Stimulated activated CD4-positive, alpha-beta T cell treated with anti-CD3 and anti-CD28 coated beads, Interleukin-15, amount 100 ng/mL, for 48 hours (primary cell): ENCODE data around the gene EYA3.

ENCODE experiments used
- DNase-seq, 2 donors: peaks; one replicate each; pipeline ENCODE4 v3.0.0-alpha.2; 2020; ENCODE audit warnings: low read depth in 2 of 2

EYA3 gene, protein sequence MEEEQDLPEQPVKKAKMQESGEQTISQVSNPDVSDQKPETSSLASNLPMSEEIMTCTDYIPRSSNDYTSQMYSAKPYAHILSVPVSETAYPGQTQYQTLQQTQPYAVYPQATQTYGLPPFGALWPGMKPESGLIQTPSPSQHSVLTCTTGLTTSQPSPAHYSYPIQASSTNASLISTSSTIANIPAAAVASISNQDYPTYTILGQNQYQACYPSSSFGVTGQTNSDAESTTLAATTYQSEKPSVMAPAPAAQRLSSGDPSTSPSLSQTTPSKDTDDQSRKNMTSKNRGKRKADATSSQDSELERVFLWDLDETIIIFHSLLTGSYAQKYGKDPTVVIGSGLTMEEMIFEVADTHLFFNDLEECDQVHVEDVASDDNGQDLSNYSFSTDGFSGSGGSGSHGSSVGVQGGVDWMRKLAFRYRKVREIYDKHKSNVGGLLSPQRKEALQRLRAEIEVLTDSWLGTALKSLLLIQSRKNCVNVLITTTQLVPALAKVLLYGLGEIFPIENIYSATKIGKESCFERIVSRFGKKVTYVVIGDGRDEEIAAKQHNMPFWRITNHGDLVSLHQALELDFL

DNA sequence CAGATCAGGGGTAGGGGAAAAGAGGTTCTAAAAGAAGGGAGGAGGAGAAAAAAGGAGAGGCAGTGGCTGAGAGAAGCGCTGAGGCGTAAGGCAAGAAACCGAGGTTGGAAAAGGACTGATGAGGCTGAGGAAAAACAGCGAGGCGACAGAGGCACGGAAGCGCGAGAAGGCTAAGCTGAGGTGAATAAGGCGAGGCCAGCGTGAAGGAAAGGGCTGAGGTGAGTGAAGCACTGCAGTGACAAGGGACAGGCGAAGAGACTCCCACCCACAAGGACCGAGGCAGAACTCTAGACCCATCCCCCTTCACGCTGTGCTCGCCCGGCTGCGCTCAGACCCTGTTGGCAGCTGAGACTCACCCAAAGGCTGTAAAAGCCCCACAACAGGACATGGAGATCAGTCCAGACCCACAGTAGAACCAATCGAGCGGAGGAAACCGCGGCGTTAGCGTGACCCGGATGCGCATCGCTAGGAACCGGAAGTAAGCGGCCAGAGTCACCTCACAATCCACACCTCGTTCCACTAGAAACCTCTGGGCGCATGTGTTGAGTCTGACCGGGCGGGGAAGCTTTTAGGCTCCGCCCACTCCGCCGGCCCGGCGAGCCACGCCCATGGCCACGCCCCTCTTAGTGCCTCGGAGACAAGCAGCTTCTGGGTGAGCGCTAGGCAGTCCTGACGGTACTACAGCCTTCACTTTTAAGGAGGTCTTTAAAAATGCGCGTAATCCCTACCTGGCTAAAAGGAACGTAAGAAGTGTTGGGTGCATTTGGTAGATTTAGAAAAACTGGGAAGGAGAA is at the start of gene EYA3:
EYA3 (minus strand) TSS at position 443 of the 794 bp plus-strand sequence. CDS start 30,584 bp downstream, outside the sequence.
- DNase-seq: peak; percentile 98 to 99

DNA sequence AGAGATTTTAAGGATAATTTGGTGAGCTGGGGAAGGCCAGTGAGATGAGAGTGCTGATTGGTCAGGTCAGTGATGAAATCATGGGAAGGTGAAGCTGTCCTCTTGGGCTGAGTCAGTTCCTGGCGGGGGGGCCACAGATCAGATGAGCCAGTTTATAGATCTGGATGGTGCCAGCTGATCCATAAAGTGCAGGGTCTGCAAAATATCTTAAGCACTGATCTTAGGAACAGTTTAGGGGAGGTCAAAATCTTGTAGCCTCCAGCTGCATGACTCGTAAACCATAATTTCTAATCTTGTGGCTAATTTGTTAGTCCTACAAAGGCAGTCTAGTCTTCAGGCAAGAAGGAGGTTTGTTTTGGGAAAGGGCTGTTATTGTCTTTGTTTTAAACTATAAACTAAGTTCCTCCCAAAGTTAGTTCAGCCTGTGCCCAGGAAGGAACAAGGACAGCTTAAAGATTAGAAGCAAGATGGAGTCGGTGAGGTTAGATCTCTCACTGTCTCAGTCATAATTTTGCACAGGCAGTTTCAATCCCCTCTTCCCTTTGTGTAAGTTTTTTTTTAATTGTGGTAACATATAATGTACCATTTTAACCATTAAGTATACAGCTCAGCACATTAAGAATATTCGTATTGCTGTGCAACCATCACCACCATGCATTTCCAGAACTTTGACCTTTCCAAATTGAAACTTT is 48.7 kb upstream of the EYA3 start:
- no peak for DNase-seq

DNA sequence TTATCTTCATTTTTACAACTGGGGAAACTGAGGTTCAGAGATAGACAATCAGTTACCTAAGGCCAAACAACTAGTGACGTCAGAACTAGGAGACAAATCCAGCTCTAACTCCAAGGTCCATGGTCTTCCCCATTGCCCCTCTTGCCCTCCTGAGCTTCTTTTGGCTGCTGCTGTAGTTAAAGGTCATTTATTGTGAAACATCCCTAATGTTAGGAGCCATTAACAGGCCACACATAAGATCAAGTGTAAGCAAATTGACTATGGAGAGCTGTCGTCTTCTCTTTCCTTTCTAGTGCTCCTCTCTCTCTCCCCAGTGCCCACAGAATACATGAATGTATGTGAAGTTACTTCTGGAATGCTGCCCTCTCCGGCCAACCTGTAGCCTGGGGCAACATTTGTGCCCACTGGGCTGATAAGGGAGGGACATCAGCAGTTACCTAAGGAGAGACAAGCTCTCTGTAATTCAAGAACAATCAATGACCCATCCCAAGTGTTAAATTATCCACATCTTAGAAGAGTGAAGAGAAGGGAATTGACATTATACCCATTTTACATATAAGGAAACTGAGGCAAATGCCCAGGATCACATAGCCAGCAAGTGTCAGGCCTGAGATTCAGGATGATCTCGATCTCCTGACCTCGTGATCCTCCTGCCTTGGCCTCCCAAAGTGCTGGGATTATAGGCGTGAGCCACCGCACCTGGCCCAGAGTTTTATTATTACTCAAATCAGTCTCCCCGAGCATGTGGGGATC is 47.9 kb upstream of the EYA3 start:
- DNase-seq: no peak

DNA sequence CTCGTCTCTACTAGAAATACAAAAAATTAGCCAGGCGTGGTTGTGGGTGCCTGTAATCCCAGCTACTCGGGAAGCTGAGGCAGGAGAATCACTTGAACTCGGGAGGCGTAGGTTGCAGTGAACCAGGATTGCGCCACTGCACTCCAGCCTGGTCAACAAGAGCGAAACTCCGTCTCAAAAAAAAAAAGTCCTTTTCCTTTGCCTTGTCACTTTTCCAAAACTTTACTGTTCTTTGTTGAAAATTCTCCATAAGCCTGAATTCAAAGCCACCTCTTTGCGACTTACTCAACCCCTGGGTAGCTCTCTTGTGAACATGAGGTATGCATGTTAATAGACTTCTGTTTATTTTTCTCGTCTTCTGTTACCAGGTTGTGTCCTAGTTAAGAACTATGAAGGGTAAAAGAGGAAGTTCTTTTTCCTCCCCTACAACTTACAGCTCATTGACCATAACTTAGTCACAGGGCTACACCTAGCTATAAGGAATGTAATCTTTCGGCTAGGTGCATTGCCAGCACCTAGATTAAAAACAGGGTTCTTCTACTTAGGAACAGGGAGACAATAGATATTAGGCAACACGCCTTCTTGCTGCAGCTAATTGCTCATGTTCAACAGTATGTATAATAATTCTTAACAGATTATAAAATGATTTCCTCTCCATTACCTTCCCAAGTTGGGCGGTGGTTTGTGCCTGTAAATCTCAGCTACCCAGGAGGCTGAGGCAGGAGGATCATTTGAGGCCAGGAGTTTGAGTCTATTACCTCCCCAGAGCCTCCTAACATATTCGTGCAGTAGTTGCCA is 47.2 kb upstream of the EYA3 start:
- no peak for DNase-seq

DNA sequence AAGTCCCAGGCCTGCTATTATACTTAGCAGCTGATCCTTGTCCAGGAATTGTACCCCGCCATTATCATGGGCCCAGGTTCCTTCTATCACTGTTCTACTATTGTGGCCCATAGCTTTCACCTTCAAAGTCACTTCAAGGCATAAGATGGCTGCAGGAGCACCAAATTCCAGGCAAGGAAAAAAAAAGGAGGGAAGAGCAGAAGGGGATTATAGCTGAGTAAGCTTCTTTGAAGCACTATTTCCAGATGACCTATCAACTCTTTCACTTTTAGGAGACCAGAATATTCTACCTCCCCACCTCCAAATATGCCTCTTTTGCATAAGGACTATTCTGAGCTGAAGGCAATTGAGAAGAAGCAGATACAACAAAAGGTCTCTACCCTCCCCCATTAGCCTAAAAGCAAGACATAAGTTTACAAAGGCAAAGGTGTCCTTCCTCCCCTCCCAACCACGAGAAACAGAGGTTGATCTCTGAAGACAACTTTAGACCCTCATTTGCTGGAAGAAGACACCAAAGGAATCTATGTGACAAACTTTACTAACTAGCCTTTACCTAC is 46.3 kb upstream of the EYA3 start:
- DNase-seq: no peak

DNA sequence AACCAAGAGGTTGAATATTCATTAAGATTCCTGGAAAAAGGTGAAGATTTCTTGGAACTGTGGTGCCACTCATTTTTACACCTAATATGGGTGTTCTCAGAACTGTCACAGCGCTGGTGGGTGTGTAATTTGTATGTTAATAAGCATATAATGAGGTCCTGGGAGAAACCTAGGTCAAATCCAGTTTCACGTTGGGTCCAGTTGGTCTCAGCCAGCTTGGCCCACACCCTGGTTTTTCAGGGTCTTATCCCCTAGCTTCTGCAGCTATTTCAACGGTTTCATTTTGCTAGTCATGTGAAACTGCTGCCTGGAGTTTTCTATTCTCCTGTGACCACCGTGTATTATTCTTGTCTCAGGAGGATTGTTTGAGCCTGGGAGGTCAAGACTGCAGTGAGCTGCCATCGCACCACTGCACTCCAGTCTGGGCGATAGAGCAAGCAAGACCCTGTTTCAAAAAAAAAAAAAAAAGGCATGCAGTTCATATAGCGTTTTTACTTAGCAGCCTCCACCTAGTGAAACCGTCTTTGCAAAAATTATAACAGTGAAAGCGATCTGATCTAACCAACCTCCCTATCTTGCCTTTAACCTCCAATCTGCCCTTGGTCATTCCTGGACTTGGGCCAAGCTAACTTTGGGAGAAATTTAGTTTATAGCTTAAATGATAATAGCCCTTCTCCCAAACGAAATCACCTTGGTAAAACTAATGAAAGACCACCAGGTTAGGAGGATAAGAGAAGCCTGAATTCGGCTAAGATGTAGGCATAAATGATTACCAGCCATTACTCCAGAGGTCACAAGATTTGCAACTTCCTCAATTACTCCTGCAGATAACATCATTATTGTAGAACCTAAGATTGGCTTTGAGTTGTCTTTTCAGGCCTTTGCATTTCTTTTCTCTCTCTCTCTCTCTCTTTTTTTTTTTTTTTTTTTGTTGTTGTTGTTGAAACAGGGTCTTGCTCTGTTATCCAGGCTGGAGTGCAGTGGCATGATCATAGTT is 44.1 kb upstream of the EYA3 start:
- no peak for DNase-seq

DNA sequence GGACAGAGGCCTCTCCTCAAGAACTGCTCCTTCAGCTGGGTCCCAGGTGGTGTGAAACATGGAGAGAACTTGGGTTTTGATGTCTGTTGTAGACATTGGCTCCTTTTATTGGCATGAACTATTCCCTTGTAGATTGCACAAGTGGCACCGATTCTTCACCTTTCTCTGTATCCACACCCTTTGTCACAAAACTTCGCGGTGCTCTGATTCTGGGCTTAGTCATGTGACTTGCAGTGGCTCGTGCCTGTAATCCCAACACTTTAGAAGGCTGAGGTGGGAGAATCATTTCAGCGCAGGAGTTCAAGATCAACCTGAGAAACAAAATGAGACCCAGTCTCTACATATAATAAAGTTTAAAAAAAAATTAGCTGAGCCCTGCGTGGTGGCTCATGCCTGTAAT is 42.5 kb upstream of the EYA3 start:
- no peak for DNase-seq

DNA sequence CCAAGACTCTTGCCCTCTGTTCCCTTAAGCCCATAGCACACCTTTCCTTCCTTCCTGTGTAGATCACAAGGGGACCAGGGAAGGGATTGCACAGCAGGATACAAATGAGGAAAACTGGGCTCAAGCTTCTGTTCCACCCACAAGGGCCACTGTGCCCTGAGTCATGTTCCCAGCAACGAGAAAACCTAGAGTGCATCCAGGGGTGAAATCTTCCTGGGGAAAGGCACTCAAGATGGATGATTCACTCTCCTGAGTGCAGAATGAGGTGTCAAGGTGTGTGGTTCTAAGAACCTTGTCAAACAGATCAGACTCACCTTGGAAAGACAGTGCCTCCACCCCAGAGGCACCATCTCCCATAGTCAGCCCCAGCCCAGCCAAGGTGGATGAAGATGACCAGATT is 40.7 kb upstream of the EYA3 start:
- DNase-seq: no peak

DNA sequence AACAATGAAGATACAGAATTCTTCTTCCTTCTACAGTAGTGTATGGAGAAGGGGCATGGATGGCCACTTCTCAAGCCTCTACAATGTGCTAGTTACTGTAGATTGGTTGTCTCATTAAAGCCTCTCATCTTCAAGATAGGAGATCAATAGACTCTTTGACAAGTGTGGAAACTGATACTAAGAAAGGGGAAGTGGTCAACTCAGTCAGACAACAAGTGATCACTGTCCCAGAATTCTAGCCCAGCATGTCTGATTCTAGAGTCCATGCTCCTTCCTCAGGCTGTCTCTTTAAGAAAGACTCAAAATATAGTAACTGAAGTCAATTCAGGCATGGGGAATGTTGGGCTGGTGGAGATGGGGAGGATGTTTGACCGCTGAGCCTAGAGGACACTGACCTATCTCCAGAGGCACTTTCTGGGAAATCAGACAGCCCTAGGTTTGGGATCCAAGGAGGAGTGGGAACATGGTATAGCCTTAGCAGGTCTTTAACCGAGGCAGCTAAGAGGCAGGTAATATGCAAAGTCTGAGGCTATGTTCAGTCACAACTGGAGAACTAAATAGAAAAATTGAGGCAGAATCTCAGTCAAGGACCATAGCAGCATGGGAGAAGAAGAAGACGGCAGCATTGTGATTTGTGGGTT is 39.3 kb upstream of the EYA3 start:
- DNase-seq: no peak

DNA sequence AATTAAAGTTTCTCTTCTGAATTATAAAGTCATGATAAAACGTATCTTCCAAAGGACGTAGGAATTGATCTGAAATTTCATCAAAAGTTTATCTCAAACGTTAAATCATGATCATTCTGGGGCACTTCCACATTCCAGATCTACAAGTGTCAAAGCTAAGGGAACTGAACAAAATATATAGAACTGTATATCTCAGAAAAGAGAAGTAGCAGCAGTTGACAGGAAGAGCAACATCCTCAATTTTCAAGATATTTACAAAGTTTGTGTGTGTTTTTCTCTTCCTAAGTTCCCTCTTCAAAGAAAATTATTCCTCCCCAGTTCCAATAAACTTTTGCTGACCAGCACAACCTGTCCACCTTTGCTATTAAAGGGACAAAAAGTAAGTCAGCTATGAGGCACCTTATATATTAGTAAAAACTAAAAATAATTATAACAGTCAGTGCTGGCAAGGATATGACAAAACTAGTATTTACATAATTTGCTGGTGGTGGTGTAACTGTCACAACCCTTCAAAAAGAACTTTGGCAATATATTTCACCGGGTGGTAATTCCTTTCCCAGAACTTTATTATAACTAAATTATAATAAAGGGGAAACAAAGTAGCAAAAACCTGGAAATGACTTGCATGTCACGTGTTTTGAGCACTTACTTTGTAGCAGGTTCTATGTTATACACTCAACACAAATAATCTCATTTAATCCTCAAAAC is 38.5 kb upstream of the EYA3 start:
- no peak for DNase-seq

DNA sequence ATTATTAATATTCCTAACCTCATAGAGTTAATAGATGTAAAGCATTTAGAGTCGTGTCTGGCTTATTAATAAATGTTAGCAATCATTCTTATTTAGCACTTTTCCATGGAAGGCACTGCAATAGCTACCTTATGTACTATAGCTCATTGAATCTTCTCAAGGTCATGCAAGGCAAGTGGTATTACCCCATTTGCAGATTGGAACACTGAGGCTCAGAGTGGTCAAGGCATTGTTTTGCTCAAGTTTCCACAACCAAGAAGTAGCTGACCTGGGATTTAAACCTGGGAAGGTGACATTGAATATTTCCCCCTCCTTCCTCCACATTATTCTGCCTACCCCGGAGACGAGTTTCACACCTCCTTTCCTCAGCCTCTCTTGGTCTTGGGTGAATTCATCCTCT is 37.8 kb upstream of the EYA3 start:
- DNase-seq: no peak

DNA sequence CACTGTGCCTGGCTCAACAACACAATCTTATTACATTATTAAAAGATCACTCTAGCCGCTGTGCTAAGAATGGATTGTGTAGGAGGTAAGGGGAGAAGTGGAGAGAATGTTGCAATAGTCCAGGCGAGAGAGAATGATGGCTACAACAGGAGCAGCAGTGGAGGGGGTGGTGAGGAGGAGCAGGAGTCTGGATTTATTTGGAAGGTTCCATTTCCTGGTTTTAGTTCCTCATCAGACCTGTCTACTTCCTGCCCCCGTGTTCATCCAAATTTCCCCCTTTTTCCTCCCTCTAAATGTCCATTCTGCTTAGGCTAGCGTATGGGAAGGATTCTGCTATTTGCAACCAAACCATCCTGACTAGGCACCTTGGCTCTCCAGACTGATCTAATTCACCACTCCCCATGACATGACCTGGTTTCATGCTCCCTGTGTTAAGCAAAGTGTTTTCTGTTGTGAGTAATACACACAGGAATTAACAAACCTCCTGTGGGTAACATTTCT is 35.1 kb upstream of the EYA3 start:
- DNase-seq: no peak

DNA sequence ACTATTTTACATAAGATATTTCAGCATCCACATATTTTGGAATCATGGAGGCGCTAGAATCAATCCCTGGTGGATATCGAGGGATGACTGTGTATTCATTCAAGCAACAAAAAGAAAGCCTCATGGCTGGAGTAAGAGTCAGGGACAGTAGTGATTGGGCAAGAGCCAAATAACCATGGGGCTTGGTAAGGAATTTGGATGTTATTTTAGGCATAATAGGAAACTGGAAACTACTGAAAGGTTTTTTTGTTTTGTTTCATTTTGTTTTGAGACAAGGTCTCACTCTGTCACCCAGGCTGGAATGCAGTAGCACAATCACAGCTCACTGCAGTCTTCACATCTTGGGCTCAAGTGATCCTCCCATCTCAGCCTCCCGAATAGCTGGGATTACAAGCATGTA is 33.8 kb upstream of the EYA3 start:
- DNase-seq: no peak

DNA sequence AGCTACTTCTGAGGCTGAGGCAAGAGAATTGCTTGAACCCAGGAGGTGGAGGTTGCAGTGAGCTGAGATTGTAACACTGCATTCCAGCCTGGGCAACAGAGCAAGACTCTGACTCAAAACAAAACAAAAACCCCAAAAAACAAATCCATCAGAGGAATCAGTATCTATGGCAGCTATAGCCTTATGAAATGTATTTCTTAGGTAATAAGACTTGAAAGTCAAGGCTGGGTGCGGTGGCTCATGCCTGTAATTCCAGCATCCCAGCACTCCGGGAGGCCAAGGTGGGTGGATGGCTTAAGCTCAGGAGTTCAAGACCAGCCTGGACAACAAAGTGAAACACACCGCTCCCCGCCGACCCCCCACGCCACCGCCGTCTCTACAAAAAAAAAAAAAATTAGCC is 31.1 kb upstream of the EYA3 start:
- DNase-seq: no peak

DNA sequence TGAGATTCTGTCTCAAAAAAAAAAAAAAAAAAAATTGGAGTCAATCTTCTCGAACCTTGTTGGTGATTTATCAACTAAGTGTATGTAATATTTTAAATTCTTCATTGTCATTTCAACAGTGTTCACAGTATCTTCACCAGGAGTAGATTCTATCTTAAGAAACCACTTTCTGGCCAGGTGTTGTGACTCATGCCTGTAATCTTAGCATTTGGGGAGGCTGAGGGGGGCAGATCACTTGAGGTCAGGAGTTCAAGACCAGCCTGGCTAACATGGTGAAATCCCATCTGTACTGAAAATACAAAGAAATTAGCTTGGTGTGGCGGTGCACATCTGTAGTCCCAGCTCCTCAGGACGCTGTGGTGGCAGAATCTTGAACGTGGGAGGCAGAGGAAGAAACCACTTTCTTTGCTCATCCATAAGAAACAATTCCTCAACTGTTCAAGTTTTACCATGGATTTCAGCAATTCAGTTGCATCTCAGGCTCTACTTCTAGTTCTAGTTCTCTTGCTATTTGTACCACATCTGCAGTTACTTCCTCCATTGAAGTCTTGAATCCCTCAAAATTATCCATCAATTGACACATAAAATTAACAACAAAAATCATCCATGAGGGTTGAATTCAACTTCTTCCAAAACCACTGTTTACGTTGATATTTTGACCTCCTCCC is 30.4 kb upstream of the EYA3 start:
- DNase-seq: no peak

DNA sequence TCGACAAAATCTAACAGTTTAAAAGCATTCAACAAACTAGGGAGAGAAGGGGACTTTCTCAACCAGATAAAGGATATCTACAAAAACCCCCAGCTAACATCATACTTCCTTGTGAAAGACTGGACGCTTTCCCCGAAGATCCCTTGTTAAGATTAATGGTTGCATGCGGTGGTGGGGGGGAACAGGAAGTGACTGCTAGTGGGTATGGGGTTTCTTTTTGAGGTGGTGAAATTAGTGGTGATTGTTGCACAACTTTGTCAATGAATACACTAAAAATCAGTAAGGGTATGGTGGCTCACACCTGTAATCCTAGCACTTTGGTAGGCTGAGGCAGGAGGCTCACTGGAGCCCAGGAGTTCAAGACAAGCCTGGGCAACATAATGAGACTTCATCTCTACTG is 26.9 kb upstream of the EYA3 start:
- DNase-seq: peak; percentile 5 to 35

DNA sequence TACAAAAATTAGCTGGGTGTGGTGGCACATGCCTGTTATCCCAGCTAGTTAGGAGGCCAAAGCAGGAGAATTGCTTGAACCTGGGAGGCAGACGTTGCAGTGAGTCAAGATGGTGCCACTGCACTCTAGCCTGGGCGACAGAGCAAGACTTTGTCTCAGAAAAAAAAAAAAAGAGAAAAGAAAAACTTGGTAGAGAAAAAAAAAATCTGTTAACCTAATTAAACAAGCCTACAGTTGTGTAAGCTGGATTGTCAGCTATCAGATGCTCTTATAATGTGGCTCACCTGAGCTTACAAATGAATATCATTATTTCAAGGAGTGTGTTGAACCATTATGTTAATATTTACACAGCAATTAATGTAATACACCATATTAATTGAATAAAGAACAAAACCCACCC is 26.4 kb upstream of the EYA3 start:
- no peak for DNase-seq
